ENCODE results near the gene MYOC. TPM values are rescaled to one million over a fixed set of nuclear protein-coding genes. Genes with fewer than 3 reads are reported as not detected.
"Not testable (repeated sequence)": the region's sequence is repeated elsewhere in the genome, so short reads cannot be mapped to it uniquely, and the experiment has no call there.

The MYOC gene
- 0.60 TPM for polyA plus RNA-seq
- long read RNA-seq, donor 1, result 0 reads
- long read RNA-seq, donor 2, partial matches to known transcripts, result 0 of 1 reads
- long read RNA-seq, donor 2, other reads (novel, unspliced or antisense), result 0 of 1 reads
- long read RNA-seq, donor 3, result 0 reads
- long read RNA-seq, donor 4, result 0 reads
- long read RNA-seq, donor 5, result 0 reads
- long read RNA-seq, donor 6, result 0 reads
- long read RNA-seq, donor 7, partial matches to known transcripts, result 0 of 1 reads
- long read RNA-seq, donor 7, other reads (novel, unspliced or antisense), result 0 of 1 reads
- long read RNA-seq, donor 8, result 0 reads
- long read RNA-seq, donor 9, partial matches to known transcripts, result 0 of 2 reads
- long read RNA-seq, donor 9, other reads (novel, unspliced or antisense), result 0 of 2 reads
- long read RNA-seq, donor 10, partial matches to known transcripts, result 0 of 1 reads
- long read RNA-seq, donor 10, other reads (novel, unspliced or antisense), result 0 of 1 reads
- long read RNA-seq, donor 11, partial matches to known transcripts, result 0 of 1 reads
- long read RNA-seq, donor 11, other reads (novel, unspliced or antisense), result 0 of 1 reads

GRCh38 chr1:171652234-171652822 lies at the start of gene MYOC:
Gene MYOC, minus strand, starts transcription at chr1:171652688. Its CDS starts 77 bp downstream, at chr1:171652611.
- no peak for DNase-seq
- Histone ChIP-seq H3K9me3 (ENCODE audit: control insufficient read depth, low read depth, low read length) (no peaks in the 10 kb centered on the region), H3K4me3 (ENCODE audit: low read length) (no peak within 1 kb of the TSS), H3K36me3 (ENCODE audit: control insufficient read depth, insufficient read depth, low read length) (no peaks in the 10 kb centered on the region), H3K4me1 (ENCODE audit: control insufficient read depth, insufficient read depth, low read length) (peaks cover 17% of the 10 kb centered on the region), H3K27ac (ENCODE audit: low read length) (no peak within 1 kb of the TSS), H3K27me3 (ENCODE audit: control insufficient read depth, insufficient read depth, low read length) (peaks cover 3% of the 10 kb centered on the region)
- no CpG with 5 or more reads among the region's 8 CpGs for WGBS (ENCODE audit: insufficient coverage, low lambda C conversion rate)

- DNase-seq, result no peak
- H3K4me1 ChIP-seq (ENCODE audit: control insufficient read depth, insufficient read depth, low read length), result no peaks in the 10 kb centered on the region
- WGBS (ENCODE audit: insufficient coverage, low lambda C conversion rate), result no CpG with 5 or more reads among the region's 2 CpGs
Measured at GRCh38 chr1:171699531-171699930, 47.0 kb upstream of the MYOC start.

GRCh38 chr1:171695772-171696171 lies 43.3 kb upstream of the MYOC start:
- H3K9me3 ChIP-seq (ENCODE audit: control insufficient read depth, low read depth, low read length); H3K36me3 ChIP-seq (ENCODE audit: control insufficient read depth, insufficient read depth, low read length); H3K27ac ChIP-seq (ENCODE audit: low read length); H3K4me3 ChIP-seq (ENCODE audit: low read length); H3K4me1 ChIP-seq (ENCODE audit: control insufficient read depth, insufficient read depth, low read length); H3K27me3 ChIP-seq (ENCODE audit: control insufficient read depth, insufficient read depth, low read length); DNase-seq: not testable (repeated sequence)
- WGBS (ENCODE audit: insufficient coverage, low lambda C conversion rate), result no CpG with 5 or more reads among the region's 14 CpGs

More at GRCh38 chr1:171699531-171699930, 47.0 kb upstream of the MYOC start:
- no peak overlapping the region for H3K4me3 ChIP-seq (ENCODE audit: low read length)
- no peak overlapping the region for H3K27ac ChIP-seq (ENCODE audit: low read length)
- no peaks in the 10 kb centered on the region for H3K27me3 ChIP-seq (ENCODE audit: control insufficient read depth, insufficient read depth, low read length)
- H3K9me3 ChIP-seq (ENCODE audit: control insufficient read depth, low read depth, low read length), result no peaks in the 10 kb centered on the region
- no peaks in the 10 kb centered on the region for H3K36me3 ChIP-seq (ENCODE audit: control insufficient read depth, insufficient read depth, low read length)

- H3K27me3 ChIP-seq (ENCODE audit: control insufficient read depth, insufficient read depth, low read length); DNase-seq; H3K4me1 ChIP-seq (ENCODE audit: control insufficient read depth, insufficient read depth, low read length); H3K9me3 ChIP-seq (ENCODE audit: control insufficient read depth, low read depth, low read length); H3K4me3 ChIP-seq (ENCODE audit: low read length); H3K36me3 ChIP-seq (ENCODE audit: control insufficient read depth, insufficient read depth, low read length); H3K27ac ChIP-seq (ENCODE audit: low read length): not testable (repeated sequence)
- WGBS (ENCODE audit: insufficient coverage, low lambda C conversion rate), result no CpG with 5 or more reads among the region's 23 CpGs
Measured at GRCh38 chr1:171693541-171693940, 41.1 kb upstream of the MYOC start.

GRCh38 chr1:171683870-171684269 lies 31.4 kb upstream of the MYOC start:
- Histone ChIP-seq H3K4me3 (ENCODE audit: low read length) (no peak overlapping the region), H3K4me1 (ENCODE audit: control insufficient read depth, insufficient read depth, low read length) (no peaks in the 10 kb centered on the region), H3K27me3 (ENCODE audit: control insufficient read depth, insufficient read depth, low read length) (no peaks in the 10 kb centered on the region), H3K9me3 (ENCODE audit: control insufficient read depth, low read depth, low read length) (no peaks in the 10 kb centered on the region), H3K36me3 (ENCODE audit: control insufficient read depth, insufficient read depth, low read length) (no peaks in the 10 kb centered on the region), H3K27ac (ENCODE audit: low read length) (no peak overlapping the region)
- no peak for DNase-seq
- no CpG with 5 or more reads among the region's 8 CpGs for WGBS (ENCODE audit: insufficient coverage, low lambda C conversion rate)

- DNase-seq, result no peak
- no peaks in the 10 kb centered on the region for H3K27me3 ChIP-seq (ENCODE audit: control insufficient read depth, insufficient read depth, low read length)
- H3K27ac ChIP-seq (ENCODE audit: low read length), result no peak overlapping the region
- no peak overlapping the region for H3K4me3 ChIP-seq (ENCODE audit: low read length)
- H3K4me1 ChIP-seq (ENCODE audit: control insufficient read depth, insufficient read depth, low read length), result no peaks in the 10 kb centered on the region
- no peaks in the 10 kb centered on the region for H3K9me3 ChIP-seq (ENCODE audit: control insufficient read depth, low read depth, low read length)
- no peaks in the 10 kb centered on the region for H3K36me3 ChIP-seq (ENCODE audit: control insufficient read depth, insufficient read depth, low read length)
- no CpG with 5 or more reads among the region's 3 CpGs for WGBS (ENCODE audit: insufficient coverage, low lambda C conversion rate)
Measured at GRCh38 chr1:171680339-171680738, 27.9 kb upstream of the MYOC start.

- no CpG with 5 or more reads among the region's 2 CpGs for WGBS (ENCODE audit: insufficient coverage, low lambda C conversion rate)
- H3K4me1 ChIP-seq (ENCODE audit: control insufficient read depth, insufficient read depth, low read length), result no peaks in the 10 kb centered on the region
- no peaks in the 10 kb centered on the region for H3K36me3 ChIP-seq (ENCODE audit: control insufficient read depth, insufficient read depth, low read length)
- H3K9me3 ChIP-seq (ENCODE audit: control insufficient read depth, low read depth, low read length), result no peaks in the 10 kb centered on the region
- no peak overlapping the region for H3K4me3 ChIP-seq (ENCODE audit: low read length)
- no peak overlapping the region for H3K27ac ChIP-seq (ENCODE audit: low read length)
- no peaks in the 10 kb centered on the region for H3K27me3 ChIP-seq (ENCODE audit: control insufficient read depth, insufficient read depth, low read length)
- no peak for DNase-seq
Measured at GRCh38 chr1:171676823-171677222, 24.3 kb upstream of the MYOC start.

GRCh38 chr1:171674431-171675405 lies 22.2 kb upstream of the MYOC start:
- 74% methylated on average over 2 of the region's 3 CpGs for WGBS (ENCODE audit: insufficient coverage, low lambda C conversion rate)

GRCh38 chr1:171670739-171671138 lies 18.3 kb upstream of the MYOC start:
- WGBS (ENCODE audit: insufficient coverage, low lambda C conversion rate), result no CpG with 5 or more reads among the region's 28 CpGs
- H3K36me3 ChIP-seq (ENCODE audit: control insufficient read depth, insufficient read depth, low read length), result no peaks in the 10 kb centered on the region
- peaks cover 3% of the 10 kb centered on the region for H3K9me3 ChIP-seq (ENCODE audit: control insufficient read depth, low read depth, low read length)
- no peak overlapping the region for H3K4me3 ChIP-seq (ENCODE audit: low read length)
- H3K27ac ChIP-seq (ENCODE audit: low read length), result no peak overlapping the region
- H3K4me1 ChIP-seq (ENCODE audit: control insufficient read depth, insufficient read depth, low read length), result no peaks in the 10 kb centered on the region
- DNase-seq, result no peak
- H3K27me3 ChIP-seq (ENCODE audit: control insufficient read depth, insufficient read depth, low read length), result no peaks in the 10 kb centered on the region

More at GRCh38 chr1:171674431-171675405, 22.2 kb upstream of the MYOC start:
- no peak overlapping the region for H3K27ac ChIP-seq (ENCODE audit: low read length)
- H3K36me3 ChIP-seq (ENCODE audit: control insufficient read depth, insufficient read depth, low read length), result no peaks in the 10 kb centered on the region
- no peak for DNase-seq
- no peaks in the 10 kb centered on the region for H3K27me3 ChIP-seq (ENCODE audit: control insufficient read depth, insufficient read depth, low read length)
- no peak overlapping the region for H3K4me3 ChIP-seq (ENCODE audit: low read length)
- peaks cover 3% of the 10 kb centered on the region for H3K9me3 ChIP-seq (ENCODE audit: control insufficient read depth, low read depth, low read length)
- no peaks in the 10 kb centered on the region for H3K4me1 ChIP-seq (ENCODE audit: control insufficient read depth, insufficient read depth, low read length)

- peaks cover 3% of the 10 kb centered on the region for H3K9me3 ChIP-seq (ENCODE audit: control insufficient read depth, low read depth, low read length)
- no peaks in the 10 kb centered on the region for H3K36me3 ChIP-seq (ENCODE audit: control insufficient read depth, insufficient read depth, low read length)
- WGBS (ENCODE audit: insufficient coverage, low lambda C conversion rate), result no CpG with 5 or more reads among the region's 5 CpGs
- H3K4me3 ChIP-seq (ENCODE audit: low read length), result no peak overlapping the region
- no peaks in the 10 kb centered on the region for H3K4me1 ChIP-seq (ENCODE audit: control insufficient read depth, insufficient read depth, low read length)
- no peaks in the 10 kb centered on the region for H3K27me3 ChIP-seq (ENCODE audit: control insufficient read depth, insufficient read depth, low read length)
- no peak for DNase-seq
- H3K27ac ChIP-seq (ENCODE audit: low read length), result no peak overlapping the region
Measured at GRCh38 chr1:171668372-171668771, 15.9 kb upstream of the MYOC start.

Data from large intestine (tissue), 12 donors.